KG1 (cell line): ENCODE data around the gene AFF2.

Experiments
- DNase-seq: peaks from one replicate; lab custom pipeline; 2025; lab: John Stamatoyannopoulos, UW

AFF2 gene

GRCh38 chrX:148741441-148741840, 241.0 kb downstream of the AFF2 start:
- no peak for DNase-seq

GRCh38 chrX:148755111-148755510, 254.7 kb downstream of the AFF2 start:
- no peak for DNase-seq

DNA sequence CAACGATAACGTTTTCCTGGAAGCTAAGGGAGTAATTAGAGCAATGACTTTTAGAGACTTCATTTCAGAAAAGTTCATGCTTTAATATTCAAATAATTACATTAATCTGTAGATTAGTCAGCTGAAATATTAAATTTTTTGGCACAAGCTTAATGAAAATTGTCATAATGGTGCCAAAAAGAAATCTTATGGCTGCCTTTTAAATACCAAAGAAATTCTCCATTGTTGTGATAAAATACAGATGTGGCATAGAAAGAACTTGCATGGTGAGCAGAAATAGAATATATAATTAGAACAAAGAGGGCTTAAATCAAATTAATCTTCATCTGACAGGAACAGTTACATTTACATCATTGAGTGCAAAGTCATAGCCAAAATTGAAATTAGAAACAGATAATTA, 263.5 kb downstream of the AFF2 start:
- no peak for DNase-seq

DNA sequence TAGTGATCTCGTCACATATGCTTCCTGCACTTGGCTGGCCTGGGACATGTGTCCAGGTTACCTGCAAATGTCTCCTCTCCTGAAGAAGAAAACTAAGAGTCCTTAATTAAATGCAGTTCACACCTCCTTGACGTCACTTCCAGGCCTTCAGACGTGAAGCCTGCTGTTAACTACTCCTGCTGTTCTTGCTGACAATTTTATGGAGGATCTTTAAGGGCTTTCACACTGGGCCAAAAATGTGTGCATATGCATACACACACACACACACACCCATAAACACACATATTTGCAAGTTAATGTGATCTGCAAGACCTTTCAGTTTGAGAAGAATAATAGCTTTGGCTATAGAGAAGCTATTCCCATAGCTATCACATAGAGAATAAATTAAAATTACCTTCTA, 267.9 kb downstream of the AFF2 start:
- DNase-seq = no peak

DNA sequence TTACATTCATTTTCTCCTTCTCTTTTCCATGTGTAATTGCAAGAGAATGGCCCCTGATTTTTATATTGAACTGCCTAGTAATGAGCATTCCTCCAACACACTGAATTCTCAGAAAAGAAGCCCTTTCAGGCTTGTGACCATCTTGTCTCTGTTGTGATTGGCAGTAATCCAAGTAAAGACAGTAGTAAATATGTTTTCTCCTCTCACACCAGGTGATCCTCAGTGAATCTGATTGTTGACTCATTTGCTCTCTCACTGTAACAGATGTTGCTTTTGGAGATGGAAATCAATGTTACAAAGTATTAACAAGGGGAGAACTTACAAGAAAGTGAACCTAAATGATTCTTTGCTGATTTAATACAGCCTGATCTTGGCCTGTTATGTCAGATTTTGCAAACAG, 271.0 kb downstream of the AFF2 start:
- DNase-seq = no peak

DNA sequence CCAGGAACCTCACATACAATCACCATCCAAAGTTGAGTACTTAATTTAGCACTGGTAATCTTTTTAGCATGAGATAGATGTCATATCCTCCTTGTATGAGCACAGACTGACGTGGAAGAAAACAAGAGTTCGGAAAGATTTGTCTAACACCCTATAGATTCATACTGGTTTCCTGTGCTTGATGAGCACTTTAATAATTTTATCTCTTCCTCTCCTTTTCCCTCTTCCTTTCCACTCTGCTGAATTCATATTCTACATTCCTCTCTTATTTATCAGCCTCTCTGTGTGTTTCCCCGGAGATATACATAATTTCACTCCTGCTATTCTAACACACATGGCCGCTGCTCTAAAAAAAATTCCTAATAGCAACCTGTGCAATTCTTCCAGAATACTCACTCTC, 273.9 kb downstream of the AFF2 start:
- no peak for DNase-seq

DNA sequence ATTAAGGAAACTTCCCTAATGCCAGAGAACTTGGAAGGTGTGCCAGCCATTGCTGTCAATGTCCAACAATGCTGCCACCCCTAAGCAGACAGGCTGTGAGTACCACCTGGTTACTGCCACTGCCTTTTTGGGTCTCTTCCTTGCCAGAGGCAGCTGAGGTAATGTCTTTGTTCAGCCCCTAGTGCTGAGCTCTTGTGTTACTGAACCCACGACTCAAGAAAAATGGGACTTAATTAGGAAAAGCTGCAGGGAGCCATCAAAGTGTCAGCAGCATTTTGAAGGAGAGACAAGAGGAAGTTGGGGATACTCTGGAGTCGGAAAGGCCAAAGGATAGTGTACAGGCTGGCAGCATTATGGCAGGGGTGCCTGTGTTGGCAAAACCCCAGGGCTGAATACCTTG, 283.7 kb downstream of the AFF2 start:
- DNase-seq = no peak

DNA sequence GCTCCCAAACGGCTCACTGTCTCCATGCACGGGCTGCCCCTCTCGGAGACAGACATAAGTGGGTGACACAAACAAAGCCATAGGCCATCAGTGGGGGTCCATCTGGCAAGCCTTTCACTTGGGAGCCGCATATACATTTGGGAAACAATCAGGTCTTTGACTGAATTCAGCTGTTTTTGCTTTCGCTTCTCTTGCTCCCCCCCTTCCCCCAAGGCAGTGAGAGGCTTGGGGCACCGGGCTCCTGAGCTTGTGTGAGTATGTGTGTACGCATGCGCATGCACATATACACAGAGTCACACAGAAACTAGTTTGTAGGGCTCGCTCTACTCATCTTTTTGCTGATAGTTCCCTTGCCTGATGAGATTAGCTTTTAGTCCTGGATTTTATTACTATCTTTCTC, 284.4 kb downstream of the AFF2 start:
- DNase-seq = no peak

GRCh38 chrX:148785256-148785655, 284.8 kb downstream of the AFF2 start:
- no peak for DNase-seq

- DNase-seq = no peak
Measured at GRCh38 chrX:148788449-148788848, 288.0 kb downstream of the AFF2 start.

DNA sequence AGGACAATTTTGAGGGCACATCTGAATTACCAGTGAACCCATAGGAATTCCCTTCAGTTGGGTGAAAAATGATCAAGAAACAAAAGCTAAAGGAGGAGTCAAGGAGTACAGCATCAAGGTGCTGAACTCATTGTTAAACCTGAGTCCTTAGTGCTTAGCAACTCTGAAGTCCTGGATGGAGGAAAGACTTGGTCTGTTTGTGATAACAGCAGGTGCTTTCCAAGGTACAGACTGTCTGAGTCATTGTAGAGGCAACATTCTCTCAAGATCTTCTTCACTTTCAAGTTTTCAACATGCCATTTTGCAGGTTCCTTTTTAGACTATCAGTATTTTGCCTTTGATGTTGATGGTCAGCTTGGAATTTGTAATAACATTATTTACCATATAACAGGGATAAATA, 293.9 kb downstream of the AFF2 start:
- DNase-seq = no peak

GRCh38 chrX:148804579-148805355, 304.4 kb downstream of the AFF2 start:
- no peak for DNase-seq

DNA sequence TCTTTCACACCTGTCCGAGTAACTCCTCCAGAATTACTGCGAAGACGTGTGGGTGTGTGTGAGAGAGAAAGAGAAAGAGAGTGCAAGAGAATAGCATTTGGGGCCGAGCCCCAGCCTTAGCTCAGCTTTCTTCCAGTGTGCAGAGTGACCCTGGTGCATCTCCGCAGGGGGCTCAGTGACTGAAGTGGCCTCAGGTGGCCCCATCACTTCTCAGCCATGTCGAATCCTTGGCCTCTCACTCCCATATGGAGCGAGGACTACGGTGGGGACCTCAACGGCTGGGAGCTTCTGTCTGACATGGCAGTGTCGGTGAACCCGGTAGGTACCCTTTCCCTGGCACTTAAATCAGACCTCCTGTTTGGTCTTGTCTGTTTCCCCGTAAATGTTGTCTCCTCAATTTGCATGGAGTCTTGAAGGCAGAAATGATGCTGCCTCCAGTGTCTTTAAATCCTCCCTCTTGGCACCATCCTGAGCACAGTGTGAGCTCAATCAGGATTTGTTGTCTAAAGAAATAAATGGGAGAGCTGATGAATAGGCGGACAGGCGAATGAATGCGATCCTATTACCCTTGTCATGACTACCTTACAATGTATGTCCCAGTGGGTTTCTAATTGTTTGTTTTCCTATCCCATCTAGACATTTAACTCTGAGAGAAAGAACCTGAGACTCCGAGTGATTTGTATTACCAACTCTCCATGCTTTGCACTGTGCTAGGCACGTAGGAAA, 305.9 kb downstream of the AFF2 start:
- no peak for DNase-seq

- no peak for DNase-seq
Measured at GRCh38 chrX:148808833-148809232, 308.4 kb downstream of the AFF2 start.

DNA sequence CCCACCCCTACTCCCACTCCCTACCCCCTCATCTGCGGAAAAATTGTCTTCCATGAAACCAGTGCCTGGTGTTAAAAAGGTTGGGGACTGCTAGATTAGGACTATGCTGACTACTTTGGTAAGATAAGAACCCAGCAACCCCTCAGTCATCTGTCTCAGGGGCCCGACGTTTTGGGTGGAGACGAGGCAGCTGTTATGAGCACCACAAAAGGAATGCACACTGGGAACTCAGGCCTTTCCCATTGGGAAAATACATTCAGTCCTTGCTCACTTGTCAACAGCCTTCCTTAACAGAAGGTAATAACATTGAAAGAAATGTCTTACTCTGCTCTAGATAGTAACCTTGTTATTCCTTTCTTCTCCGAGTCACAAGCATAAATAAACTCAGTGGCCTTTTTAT, 310.8 kb downstream of the AFF2 start:
- no peak for DNase-seq

GRCh38 chrX:148813422-148813821, 313.0 kb downstream of the AFF2 start:
- no peak for DNase-seq

- DNase-seq = no peak
Measured at GRCh38 chrX:148813967-148814366, 313.6 kb downstream of the AFF2 start.

- no peak for DNase-seq
Measured at GRCh38 chrX:148815218-148815961, 315.0 kb downstream of the AFF2 start.

DNA sequence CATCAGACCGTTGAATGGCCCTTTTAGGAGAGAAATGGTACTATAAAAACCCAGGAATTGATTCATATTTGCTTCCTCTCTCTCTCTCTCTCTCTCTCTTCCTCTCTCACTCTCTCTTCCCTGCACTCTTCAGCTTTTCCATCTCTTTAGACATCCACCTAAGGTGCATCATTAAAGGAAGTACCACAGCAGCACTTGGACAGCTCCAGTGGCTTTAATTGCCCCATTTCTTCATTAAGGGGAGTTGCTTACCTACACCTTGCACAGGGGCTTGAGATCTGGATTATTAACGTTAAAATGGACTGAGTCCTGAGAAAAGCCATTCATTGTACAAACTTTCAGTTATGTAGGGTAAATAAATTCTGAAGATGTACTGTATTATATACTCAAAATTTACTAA, 323.6 kb downstream of the AFF2 start:
- no peak for DNase-seq

DNA sequence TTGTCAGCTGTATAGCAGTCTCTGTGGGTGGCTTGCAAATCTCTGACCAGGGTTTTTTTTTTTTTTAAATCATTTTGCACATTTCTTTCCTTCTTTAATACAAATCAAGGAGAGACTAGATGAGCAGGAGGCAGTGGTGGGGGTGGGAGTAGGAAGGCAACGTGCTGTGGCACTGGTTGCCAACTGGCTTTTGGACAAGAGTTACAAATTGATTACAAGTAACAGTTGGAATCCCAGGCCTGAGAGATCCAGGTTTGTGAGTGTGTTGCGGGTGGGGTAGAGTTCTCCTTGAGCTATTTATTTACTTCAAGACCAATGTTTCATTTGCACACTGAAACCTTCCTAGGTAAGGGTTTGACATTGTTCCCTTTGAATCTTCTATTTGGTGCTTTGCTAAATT, 325.3 kb downstream of the AFF2 start:
- no peak for DNase-seq

DNA sequence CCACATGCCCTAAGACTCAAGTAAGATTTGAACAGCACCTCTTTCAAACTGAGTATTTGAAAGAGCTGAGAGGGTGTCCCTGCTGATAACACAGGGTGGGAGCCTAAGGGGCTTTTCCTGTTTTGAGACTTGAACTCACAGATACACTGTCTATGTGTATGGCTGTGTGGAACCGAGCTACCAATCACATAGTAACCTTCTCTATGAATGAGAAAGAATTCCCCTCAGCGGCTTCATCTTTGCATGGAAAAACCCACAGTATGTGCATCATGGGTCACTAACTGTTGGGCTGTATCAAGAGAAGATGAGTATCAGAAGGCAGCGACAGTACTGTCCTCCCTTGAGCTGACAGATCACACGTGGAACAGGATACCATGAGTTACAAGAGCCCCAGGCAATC, 336.3 kb downstream of the AFF2 start:
- no peak for DNase-seq

DNA sequence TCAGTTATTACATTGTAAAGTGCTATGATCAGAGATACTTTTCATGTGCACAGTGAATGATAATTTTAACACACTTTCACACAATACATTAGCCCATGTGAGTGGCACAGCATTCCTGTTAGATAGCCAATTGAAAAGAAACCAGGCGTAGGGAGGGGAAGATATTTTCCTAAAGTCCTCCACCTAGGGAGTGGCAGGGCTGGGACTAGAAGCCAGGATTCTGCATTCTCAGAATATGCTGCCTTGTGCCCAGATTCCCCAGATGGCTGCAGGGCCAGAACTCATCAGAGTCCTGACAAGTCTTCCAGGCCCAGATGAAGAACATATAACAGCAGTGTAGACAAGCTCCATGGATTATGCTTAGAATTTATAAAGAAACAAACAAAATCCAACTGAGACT, 350.2 kb downstream of the AFF2 start:
- DNase-seq = no peak

DNA sequence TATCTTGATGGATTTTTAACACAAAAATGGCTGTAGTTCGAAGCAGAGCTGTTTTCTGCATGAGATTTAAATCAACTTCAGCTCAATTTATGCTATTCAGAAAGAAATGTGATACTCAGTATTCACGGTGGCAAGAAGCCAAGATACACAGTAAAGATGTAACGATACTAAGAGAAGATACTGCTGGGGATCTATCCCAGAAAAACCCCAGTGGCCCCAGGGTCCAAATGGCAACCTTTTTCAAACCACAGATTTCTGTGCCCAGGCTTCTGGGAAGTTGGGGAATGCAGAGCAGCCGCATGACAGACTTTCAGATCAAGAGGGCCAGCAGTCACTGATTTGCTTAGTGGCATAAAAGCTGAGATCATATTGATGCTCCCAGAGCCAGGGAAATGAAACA, 353.9 kb downstream of the AFF2 start:
- DNase-seq = no peak
